GM21515 (cell line): ENCODE data around the gene HMCES.
"Not testable (repeated sequence)": the region's sequence is repeated elsewhere in the genome, so short reads cannot be mapped to it uniquely, and the experiment has no call there.

Experiments
- ATAC-seq: cut with Tn5 transposase; IDR thresholded peaks from one replicate; pipeline ENCODE4 v1.9.1; 2021; ENCODE audit not compliant: unreplicated experiment

HMCES gene

DNA sequence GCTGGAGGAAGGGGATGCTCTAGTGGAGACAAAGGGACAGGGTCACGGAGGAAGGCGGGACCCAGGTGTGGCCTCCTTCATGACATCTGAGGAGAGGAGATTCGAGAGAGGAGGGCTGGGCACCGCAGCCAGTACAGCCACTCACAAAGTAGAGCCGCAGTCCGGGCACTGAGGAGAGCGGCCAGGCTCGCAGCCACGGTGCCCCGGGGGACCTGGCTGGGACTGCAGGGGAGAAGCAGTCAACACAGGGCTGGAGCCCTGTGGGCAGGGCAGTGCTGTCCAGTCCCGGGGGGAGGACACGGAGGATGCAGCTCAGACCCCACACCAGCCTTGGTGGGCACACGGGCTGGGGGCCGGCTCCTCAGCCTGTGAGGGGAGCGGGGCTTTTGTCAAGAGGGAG, 40.3 kb downstream of the HMCES start:
- no peak for ATAC-seq

DNA sequence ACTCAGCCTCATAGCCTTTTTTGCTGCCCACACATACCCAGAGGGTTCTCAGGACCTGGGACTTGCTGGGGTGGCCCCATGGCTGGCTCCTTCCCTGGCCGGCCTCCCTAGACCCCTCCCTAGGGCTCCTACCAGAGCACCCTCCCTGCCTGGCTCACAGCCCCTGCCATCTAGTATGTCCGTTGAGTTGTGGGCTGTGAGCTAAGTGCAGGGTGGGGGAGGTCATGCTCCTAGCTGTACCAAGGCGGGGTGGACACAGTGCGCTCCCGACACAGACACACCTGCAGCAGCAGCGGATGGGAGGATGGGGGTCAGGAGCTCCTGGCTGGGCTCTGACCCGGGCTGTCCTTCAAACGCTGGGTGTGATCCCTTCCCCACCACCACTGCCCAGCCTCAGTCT, 41.6 kb downstream of the HMCES start:
- no peak for ATAC-seq

DNA sequence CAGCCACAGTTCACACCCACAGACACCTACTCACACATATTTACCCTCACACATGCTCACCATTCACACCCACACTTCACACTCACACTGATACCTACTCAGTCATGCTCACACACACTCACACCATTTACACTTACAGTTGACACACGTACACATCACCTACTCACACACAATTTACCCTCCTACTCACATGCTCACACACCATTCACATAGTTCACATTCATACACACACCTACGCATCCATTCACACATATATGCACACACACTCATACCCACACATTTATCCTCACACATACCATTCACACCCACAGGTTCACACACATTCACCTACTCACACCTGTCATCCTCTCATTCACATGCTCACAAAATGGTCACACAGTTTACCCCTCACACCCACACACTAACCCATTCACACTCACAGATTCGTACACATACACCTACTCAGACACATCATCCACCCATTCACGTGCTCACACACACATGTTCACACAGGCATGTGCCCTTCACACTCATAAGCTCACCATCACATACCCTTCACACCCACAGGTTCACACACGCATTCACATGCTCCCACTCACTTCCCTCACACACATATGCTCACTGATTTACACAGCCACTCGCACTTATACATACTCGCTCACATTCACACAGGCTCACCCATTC, 42.3 kb downstream of the HMCES start:
- ATAC-seq, result no peak

DNA sequence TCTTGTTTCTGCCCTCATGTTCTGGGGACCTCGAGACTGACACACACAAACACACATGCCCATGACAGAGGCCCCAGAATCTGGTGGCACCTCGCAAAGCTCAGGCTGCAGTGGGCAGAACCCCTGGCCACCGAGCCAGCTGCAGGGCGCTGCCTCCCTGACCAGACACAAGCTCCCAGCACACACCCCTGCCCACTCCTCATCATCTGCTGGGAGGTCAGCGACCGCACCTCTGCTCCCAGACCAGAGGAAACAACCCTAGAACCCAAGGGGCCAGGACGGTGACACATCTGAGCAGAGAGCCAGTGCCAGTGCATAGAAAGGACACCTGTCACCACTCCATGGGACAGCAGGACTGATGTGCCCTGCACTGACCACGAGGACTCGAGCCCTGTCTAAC, 43.2 kb downstream of the HMCES start:
- ATAC-seq, result no peak

DNA sequence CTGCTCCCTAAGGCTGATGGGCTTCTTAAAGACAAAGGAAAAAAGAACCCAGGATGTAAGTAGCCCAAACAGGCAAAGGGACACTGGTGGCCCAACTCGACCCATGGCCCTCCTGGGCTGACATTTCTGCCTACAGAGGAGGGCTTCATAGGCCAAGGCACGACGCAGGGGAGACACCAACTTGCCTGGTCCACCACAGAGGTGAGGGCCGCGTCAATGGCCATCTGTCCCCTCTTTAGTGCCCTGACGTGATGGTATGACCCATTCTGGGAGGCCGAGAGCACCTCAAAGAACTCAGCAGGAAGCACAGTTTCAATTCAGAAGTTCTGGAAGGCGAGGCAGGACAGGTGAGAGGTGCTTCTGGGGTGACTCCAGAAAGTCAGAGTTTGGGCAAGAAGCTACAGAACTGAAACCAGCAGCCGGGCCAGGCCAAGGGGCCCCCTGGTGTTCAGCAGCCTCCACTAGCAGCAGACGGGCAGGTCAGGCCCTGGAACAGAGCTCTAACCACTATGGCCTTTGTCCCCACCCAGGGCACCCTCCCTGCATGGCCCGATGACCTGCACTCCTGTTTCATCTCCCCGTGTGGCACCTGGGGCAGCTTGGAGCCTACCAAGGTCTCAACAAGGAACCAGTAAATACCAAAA, 45.1 kb downstream of the HMCES start:
- no peak for ATAC-seq

DNA sequence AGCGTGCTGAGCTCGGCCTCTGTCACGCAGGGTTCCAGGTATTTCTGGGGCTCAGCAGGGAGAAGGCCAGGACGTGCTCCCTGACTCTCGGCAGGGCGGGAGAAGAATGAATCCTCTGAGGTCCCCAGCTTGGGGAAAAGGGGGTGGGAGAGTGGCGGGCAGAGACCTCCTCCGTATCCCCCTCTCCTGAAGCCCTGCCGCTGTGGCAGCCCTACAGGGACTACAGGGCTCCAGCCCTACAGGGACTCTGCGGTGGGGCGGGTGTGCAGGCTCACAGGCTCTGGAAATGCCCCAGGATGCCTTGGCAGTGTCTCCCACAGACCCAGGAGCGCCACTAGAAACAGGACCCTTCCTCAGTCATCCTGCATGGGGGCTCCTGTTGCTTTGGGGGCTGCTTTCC, 46.2 kb downstream of the HMCES start:
- no peak for ATAC-seq

DNA sequence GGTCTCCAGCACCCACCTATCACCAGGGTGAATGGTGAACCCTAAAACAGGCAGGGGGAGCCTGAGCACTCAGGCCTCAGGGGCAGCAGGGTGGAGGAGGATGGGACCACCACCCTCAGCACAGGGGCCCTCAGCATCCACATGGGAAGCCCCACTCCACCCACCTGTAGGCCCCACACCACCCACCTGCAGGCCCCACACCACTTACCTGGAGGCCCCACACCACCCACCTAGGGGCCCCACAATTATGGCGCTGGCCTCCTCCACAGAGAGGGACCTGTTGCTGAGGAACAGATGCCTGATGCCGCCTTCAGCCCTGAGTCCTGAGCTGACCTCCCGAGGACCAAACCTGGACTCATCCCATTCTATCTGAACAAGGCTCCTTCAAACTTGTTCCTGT, 46.7 kb downstream of the HMCES start:
- no peak for ATAC-seq

DNA sequence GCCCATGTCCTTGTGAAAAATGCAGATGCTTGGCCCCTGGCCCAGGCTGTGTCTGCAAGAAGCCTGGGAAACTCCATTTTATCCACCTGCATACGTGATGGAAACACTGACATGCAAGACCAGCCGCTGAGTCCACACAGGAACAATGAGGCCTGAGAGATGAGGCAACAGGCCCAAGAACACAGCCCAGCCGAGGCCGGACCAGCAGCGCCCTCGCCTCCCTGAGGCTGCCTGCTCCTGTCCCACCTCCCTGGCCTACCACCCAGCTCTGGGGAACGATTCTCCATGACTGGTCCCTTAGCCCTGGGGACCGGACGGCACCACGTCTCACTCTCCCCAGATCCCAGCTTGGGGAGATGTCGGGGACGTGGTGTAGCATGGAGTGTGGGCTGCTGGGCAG, 47.5 kb downstream of the HMCES start:
- ATAC-seq, result no peak

DNA sequence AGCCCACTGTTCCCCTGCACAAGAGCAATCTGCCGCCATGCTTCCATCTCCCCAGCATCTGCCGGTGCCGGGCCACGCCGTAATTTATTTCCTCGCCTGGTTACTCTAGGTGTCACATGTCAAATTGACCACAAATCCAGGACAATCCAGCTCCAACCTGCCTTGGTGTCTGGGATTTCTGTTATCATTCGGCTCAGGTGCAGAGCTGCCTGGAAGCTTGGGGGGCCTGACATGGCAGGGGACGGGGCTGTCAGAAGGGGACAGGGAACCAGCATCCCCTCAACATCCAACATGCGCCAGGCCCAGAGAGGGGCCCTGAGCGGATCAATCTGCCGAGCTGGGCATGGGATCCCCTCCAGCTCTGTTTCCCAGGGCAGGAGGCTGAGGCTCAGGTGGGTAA, 47.9 kb downstream of the HMCES start:
- no peak for ATAC-seq

DNA sequence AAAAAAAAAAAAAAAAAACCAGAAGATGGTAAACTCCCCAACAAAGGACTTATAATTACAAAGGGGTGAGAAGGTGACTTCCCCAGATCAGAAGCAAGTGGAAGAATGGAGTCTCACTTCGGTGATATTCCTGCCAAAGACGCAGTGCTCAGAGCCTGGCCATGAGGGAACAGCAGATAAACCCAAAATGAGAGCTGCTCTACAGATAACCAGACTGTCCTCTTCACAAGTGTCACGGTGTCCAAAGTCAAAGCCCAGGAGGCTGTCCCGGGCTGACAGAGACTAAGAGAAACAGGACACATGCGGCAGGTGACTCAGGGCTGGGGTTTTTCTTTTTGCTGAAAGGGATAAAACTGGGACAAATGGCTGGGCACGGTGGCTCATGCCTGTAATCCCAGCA, 48.8 kb downstream of the HMCES start:
- no peak for ATAC-seq

DNA sequence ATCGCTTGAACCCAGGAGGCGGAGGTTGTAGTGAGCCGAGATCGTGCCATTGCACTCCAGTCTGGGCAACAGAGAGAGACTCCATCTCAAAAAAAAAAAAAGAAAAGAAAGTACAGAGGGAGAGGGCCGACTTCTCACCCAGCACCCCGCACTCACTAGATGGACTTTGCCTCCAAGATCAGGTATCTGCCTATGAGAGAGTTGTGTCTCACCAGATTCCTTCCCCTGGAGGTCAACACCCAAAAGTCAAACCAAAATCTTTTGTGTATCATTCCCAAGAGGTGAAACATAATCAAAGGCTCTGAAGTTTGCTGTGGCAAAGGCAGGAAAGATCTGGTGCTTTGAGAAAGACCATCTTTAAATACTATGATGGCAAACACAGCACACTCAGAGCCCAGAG, 51.2 kb downstream of the HMCES start:
- ATAC-seq, result no peak

DNA sequence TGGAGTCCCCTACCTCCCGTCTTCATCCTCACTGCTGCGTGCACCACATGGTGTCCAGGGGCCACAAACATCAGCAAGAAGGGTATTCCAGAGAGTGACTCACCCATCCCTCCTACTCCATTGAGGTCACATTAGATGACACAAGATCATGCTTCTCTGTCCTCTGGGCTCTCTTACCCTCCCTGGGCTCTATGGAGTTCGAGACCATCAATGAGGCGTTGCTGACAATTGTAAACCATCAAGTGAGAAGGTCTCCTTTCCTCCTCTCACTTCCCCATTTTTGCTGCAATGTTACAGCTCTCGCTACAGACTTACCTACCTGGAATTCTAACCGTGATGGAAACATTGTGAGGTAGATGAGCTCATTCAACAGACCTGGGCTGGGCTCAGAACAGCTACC, 51.7 kb downstream of the HMCES start:
- ATAC-seq, result no peak

DNA sequence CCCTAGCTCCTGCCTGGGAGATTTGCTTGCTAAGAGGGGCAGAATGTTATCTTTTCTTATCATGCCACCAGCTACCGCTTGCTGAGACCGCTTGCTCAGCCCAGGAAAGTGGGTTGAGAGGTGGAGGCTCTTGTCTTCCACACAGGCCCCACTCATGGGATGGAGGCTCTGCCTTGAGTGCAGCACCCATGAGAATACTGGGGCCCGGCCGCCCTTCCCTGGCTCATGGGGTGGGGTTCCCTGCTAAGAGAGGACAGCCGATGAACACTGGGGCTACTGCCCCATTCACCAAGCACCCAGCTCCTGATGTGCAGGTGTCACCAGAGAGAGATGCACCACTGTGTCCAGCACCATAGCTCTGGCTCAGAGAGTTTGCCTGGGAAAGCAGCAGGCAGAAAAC, 55.2 kb downstream of the HMCES start:
- no peak for ATAC-seq

DNA sequence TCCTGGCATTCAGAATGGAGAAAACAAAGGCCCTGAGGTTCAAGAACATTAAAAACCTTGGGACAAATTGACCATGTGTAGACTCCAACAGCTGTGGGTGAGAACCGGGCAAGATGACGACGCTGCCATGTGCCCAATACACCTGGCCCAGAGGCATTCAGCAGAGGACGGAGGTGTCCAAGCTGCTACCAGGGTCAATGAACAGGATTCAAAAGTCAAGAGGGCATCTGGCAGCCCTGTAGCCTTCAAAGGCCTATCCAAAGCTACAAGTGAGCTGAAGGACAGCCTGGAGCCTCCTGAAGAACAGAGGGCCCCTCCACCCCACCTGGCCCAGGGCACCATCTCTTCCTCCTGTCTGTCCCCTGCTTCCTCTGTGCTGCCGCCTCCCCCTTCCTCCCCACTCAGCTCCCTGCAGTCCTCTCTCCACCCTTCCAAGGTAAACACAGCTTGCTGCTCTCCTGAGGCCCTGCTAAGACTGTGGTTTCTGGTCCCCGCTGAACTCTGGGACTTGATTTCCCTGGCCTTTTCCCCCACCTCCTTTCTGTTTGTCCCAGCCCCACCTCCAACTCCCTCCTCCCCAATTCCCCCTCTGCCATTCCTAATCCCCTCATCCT, 57.5 kb downstream of the HMCES start:
- ATAC-seq, result no peak

DNA sequence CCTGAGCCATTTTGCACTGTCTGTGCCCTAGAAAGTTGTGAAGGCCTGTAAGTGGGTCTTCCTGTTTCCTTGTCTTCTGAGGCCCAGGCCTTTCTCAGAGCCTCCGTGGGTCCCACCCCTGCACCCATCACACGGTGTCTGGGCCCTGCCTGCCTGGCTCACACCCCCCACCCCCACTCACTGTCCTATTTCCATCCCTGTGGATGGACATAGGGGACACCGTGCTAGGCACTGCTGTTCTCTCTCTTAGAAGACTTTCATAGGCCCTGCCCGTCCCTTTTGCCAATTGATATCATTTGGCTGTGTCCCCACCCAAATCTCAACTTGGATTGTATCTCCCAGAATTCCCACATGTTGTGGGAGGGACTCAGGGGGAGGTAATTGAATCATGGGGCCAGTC, 59.0 kb downstream of the HMCES start:
- not testable (repeated sequence) for ATAC-seq

DNA sequence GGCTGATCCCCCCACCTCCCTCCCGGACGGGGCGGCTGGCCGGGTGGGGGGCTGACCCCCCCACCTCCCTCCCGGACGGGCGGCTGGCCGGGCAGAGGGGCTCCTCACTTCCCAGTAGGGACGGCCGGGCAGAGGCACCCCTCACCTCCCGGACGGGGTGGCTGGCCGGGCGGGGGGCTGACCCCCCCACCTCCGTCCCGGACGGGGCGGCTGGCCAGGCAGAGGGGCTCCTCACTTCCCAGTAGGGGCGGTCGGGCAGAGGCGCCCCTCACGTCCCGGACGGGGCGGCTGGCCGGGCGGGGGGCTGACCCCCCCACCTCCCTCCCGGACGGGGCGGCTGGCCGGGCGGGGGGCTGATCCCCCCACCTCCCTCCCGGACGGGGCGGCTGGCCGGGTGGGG, 60.5 kb downstream of the HMCES start:
- not testable (repeated sequence) for ATAC-seq

DNA sequence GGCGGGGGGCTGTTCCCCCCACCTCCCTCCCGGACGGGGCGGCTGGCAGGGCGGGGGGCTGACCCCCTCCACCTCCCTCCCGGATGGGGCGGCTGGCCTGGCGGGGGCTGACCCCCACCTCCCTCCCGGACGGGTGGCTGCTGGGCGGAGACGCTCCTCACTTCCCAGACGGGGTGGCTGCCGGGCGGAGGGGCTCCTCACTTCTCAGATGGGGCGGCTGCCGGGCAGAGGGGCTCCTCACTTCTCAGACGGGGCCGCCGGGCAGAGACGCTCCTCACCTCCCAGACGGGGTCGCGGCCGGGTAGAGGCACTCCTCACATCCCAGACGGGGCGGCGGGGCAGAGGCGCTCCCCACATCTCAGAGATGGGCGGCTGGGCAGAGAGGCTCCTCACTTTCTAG, 61.2 kb downstream of the HMCES start:
- ATAC-seq, result not testable (repeated sequence)

DNA sequence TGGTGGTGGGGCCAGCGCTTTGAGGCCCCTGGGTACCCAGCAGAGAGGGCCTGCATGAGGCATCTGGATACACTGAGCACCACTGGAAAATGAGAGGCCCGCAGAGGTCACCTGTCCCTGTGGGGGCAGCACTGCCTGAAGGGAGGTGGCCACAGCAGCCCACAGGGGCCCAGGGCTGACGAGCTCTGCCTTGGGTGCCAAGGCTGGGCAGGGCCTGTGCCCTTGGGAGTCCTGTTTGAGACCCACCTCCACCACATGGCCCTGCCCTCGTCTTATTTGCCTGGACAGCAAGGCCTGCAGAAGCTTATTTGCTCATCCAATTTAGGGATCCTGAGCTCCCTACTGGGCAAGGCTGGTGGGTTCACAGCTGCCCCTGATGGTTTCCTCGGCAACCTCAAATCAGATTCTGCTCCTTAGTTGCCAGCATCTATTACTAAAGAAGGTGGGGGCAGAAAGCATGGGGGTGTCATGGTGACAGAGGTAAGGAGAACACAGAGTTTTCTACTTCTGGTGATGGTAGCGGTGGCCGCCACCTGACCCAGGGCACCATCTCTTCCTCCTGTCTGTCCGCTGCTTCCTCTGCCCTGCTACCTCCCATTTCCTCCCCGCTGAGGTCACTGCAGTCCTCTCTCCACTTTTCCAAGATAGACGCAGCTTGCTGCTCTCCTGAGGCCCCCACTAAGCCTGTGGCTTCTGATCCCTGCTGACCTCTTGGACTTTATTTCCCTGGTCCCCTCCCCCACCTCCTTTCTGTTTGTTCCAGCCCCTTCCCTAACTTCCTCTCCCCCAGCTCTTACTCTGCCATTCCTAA, 62.9 kb downstream of the HMCES start:
- ATAC-seq, result no peak

DNA sequence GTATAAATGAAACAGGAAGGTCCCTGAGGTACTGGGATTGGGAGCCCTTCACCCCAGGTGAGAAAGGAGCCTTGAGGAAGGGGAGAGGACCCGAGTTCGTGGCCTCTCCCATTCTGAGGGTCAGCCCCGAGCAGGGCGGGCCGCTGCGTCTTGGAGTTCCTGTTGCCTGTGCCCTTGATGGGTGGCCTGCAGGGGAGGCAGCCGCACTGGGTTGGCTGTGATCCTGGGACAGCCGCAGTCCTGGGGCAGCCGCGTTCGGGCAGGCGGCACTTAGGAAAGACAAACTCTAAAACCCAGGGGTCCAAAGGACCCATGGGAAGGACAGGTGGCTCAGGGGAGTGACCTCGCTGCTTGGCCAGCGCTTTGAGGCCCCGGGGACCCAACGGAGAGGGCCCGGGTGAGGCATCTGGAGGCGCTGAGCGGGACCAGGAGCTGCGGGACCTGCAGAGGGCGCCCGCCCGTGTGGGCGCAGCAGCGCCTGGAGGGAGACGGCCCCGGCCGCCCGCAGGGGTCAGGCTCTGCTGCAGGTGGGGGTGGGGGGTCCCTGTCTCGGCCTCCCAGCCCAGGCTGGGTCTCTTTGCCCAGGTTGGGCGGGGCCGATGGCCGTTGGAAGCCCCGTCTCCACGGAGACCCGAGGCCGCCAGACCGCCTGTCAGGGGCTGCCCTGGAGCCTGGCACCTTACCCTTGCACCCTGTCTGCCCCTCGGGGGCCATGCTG, 65.1 kb downstream of the HMCES start:
- ATAC-seq, result no peak

DNA sequence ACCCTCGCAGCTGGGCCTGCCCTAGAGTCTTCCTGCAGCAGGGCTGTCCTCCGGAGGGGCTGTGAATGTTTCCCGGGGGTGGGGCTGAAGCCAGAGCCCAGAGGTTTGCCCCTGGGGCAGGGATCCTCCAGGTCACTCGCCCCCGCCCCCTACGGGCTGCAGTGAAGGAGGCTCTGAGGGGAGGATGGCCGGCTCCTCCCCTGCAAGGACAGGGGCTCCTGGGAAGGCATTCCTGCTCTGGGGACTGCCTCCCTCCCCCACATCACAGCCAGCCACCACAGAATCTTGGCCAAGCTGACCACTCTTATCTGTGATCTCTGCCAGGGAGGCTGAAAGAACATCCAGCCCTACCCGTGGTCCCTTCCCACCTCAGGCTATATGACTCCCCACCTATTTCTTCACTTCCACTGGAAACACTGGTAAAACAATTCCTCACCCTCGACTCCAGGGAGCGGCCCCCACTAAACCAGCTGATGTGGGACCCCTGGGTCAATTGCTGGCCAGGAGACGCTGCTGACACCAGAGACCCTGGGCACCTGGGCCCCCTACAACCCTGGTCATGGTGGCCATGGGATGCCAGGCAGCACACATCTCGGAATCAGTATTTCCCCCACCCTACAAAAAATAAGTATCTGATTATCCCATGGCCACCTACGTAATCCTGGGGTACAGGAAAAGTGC, 66.0 kb downstream of the HMCES start:
- ATAC-seq, result no peak

DNA sequence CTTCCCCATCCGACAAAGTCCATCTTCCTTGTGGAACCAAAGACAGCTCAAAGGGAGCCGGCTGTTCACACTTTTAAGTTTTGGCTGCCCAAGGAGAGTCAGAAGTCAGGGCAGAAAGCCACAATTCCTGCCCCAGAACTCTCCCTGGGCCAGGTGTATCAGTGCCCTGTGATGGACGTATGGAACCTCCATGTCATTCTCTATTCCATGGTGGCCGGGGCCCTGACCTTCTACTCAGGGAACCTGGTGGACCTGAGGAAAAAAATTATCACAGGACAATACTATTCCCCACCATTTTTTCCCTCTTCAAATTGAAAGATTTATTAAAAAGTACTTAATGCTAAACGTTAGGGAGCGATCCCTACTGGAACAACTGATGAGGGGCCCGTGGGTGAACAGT, 66.6 kb downstream of the HMCES start:
- ATAC-seq, result no peak
